GM18867 (cell line): ENCODE results near the gene MEGF10.

ENCODE experiments used
- ATAC-seq: cut with Tn5 transposase; IDR thresholded peaks from one replicate; pipeline ENCODE4 v1.9.1; 2021; ENCODE audit warnings: mild to moderate bottlenecking, moderate library complexity; ENCODE audit not compliant: unreplicated experiment

Gene MEGF10

GRCh38 chr5:127363403-127363802 lies 72.8 kb downstream of the MEGF10 start:
- no peak for ATAC-seq

DNA sequence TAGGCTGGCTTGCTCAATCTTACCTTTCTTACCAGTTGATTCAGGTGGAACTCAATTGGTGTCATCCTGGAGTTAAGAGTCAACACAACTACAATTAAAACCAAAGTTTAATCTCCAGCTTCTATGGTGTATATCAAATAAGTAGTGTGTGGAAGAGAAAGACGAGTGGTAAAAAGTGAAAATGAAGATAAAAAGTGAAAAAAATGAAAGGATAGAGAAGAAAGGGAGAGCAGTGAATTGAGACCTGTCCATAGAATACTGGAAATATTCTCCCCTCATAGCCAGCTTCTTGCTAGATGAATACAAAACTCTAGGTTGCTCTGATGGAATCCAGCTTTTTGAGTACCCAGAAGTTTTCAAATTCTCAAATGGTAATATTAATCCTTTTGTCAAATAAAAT lies 76.4 kb downstream of the MEGF10 start:
- no peak for ATAC-seq

DNA sequence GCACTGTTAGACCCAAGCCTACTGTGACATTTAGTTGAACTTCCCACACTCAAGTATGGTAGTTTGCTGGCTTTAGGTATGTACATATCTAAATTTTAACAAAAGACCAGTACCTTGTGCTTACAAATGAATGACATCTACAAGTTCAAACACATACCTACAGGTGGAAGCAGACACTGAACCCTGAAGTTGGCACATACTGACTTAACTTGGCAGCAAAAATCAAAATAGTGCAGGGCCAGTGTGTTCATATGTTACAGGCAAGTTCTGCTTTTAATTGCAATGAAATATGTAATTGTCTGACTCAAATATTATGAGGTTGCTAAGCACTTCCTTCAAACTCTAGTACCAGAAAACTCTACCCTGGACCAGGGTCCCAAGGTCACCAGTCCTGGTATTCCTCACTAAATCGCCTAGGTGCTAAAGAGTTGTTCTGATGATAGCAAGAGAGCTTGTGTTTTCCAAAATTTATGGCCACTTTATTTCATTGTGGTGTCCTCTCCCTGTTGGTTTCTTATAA lies 77.4 kb downstream of the MEGF10 start:
- no peak for ATAC-seq

DNA sequence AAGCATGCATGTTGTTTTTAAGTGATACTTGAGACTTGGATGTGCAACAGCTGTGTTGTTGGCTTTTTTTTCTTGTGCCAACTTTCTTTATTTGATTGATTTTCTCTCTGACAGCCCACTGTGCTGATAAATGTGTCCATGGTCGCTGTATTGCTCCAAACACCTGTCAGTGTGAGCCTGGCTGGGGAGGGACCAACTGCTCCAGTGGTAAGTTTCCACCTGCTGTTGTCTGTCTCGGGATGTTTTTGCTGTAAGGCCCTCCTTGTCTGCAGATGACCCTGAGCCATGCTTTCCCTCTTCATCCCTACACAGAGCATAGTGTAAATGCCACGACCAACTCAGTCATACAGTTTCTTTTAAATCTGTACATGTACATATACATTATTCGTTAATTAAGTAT lies 79.2 kb downstream of the MEGF10 start:
- ATAC-seq: no peak

GRCh38 chr5:127370631-127371030 lies 80.0 kb downstream of the MEGF10 start:
- no peak for ATAC-seq

DNA sequence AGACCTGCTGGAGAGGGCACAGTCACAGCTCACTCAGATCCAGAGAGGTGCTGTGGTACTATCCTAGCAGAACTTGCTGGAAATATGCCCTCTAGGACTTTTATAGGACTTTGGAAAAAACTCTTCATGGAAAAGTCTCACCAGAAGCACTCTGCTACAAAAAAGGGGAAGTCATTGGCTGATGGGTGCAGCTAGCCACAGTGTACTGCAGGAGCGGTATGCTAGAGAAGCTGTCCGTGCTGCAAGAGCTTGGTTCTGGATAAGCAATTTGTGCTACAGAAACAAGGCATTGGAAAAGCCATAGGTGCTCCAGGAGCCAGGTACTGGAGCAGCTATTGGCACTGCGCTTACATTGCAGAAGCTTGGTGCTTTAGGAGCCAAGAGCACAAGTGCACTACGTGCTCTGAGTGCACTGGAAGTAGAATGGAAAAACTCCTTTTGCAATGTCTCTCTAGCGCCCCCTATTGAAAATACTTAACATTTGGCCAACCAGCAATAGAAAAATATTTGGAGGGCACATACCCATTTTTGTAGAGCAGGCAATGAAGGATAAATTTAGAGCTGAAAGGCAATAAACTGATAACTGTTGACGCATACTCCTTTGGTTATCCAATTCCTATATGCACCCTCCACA lies 83.4 kb downstream of the MEGF10 start:
- ATAC-seq: no peak

GRCh38 chr5:127375124-127375523 lies 84.5 kb downstream of the MEGF10 start:
- no peak for ATAC-seq

DNA sequence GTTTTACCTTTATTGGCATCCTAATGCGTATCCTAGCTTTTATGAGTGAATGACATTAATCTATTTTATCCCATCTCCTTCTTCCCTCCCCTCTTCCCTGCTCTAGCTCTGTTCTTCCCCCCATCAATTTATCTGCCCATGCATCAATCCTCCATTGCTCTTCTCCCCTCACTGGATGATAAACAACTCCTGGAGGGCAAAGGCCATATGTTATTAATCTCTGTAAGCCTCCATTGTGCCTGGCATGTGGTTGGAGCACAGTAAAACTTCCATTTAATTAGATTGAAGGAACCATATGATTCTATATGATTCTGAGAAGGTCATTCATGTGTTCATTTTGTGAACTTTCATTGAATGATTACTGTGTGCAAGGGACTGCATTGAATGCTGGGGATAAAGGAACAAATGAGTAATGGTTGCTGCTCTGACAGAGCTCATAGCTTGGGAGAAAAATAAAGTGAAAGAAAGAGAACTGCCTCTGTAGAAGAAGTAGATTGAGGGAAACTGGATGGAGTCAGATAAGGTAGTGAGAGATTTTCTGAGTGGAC lies 85.0 kb downstream of the MEGF10 start:
- ATAC-seq: no peak

GRCh38 chr5:127377651-127378050 lies 87.1 kb downstream of the MEGF10 start:
- no peak for ATAC-seq

DNA sequence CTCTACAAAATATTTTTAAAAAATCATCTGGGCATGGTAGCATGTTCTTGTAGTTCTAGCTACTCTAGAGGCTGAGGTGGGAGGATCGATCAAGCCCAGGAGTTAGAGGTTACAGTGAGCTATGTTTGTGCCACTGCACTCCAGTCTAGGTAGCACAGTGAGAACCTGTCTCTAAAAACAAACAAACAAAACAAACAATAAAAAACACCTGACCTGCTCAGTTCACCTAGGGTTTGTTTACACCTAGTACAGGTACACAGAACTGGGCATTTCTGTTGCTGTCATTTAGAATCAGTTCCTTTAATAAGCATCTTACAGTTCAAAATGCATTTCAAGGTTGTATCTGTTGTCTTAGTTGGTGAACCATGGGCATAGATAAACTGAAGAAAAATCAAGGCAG lies 95.3 kb downstream of the MEGF10 start:
- ATAC-seq: no peak

DNA sequence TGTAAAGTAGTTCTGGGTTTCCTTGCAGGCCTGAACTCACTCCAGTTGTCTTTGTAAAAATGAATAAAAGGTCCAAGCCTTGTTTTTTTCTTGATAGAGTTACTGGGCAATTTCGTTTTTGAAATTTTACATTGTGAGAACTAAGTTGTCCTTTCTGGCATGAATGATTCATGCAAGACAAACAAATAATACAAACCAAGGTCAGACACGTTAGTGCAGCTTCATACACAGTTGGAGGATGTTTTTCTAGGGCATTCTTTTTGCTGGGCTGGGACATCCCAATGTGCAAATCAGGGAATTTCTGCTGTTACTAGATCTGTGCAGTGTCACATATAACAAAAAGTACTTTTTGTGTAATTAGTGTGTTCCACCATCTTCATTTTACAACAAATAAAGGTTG lies 96.0 kb downstream of the MEGF10 start:
- ATAC-seq: no peak

DNA sequence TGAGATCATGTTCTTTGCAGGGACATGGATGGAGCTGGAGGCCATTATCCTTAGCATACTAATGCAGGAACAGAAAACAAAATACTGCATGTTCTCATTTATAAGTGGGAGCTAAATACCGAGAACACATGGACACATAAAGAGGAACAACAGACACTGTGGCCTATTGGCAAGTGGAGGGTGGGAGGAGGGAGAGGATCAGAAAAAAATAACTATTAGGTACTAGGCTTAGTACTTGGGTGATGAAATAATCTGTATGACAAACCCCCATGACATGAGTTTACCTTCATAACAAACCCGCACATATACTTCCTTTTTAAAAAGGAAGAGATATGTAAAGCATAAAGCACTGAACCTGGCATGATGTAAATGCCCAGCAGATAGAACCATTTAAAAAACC lies 99.0 kb downstream of the MEGF10 start:
- ATAC-seq: no peak

- peak; percentile 73 for ATAC-seq
Measured at GRCh38 chr5:127392762-127393161, 102.2 kb downstream of the MEGF10 start.

DNA sequence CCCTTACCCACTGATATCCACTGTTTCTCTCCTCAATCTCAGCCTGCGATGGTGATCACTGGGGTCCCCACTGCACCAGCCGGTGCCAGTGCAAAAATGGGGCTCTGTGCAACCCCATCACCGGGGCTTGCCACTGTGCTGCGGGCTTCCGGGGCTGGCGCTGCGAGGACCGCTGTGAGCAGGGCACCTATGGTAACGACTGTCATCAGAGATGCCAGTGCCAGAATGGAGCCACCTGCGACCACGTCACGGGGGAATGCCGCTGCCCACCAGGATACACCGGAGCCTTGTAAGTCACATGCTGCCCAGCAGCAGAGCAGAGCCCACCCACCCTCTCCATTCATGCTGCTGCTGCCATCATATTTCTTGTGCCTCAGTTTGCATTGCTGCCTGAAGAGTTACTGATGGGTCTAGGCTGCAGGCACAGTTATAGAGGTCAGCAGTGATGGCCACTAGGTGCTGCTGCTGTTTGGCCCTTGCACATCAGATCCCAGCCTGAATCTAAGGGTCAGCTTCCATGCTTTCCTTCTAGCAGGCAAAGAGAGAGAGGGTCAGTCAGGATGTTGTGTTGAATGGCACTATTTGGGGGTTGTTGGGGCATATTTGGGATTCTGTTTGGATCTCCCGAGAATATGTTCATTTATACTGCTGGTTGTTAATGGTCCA lies 106.0 kb downstream of the MEGF10 start:
- no peak for ATAC-seq

- no peak for ATAC-seq
Measured at GRCh38 chr5:127398508-127398907, 107.9 kb downstream of the MEGF10 start.

DNA sequence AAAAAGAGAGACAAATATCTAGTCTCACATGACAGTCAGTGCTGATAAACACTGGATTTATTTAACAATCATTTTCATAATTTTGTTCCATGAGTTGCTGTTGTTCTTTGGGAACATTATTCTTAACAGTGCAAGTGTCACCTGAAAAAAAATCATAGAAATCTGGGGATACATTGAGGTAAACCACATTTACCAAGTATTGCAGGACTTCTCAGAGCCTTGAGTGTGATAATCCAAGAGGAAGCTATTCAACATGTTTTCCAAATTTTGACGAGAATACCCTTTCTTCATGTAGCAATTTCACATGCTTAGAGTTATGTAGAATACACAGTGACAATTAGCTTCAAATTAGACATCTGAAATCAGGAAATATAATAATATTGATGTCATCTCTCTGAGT lies 108.5 kb downstream of the MEGF10 start:
- ATAC-seq: no peak

- ATAC-seq: peak; percentile 46
Measured at GRCh38 chr5:127400539-127400938, 109.9 kb downstream of the MEGF10 start.

GRCh38 chr5:127400946-127401670 lies 110.5 kb downstream of the MEGF10 start:
- ATAC-seq: no peak

GRCh38 chr5:127402361-127402760 lies 111.8 kb downstream of the MEGF10 start:
- no peak for ATAC-seq

DNA sequence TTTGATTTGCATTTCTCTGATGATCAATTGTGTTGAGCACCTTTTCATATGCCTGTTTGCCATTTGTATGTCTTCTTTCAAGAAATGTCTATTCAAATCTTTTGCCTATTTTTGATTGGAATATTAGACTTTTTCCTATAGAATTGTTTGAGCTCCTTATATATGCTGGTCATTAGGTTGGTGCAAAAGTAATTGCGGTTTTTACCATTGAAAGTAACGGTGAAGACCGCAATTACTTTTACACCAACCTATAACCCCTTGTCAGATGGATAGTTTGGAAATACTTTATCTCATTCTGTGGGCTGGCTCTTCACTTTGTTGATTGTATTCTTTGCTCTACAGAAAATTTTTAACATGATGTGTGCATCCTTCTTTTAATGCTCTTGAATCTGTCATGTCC lies 113.6 kb downstream of the MEGF10 start:
- no peak for ATAC-seq

DNA sequence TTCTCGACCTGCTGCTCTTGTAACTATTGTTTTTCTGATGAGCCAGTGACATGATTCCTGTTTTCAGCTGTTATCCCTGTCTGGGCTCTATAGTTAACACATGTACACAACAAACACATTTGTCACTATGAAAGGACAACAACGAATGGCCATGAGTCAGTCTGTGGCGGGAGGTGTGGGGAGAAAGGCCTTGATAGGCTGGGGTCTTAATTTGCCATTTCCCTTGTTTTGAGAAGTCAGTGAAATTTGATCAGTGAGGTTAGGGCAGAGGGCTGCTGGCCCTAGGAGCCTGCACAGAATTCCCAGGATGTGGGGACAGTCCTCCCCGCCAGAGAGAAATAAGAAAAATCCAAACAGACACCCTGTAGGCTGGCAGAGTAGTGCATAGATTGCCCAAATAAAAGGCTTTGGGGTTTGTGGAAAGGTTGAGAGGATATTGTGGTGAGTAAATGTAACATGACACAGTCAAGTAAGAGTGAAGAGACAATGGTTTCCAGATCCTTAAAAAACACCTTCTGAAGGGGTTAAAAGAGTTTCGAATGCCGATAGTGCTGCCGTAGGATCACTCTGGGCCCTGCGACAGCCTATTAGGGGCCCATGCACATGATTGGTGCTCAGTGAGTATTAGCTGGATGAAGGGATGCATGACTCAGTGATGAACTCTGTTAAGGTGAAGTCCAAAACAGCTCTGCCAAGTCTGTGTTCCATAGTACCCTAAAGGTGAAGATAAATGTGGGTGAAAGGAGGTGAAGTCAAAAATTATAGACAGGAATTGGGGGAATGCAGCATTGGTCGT lies 115.9 kb downstream of the MEGF10 start:
- ATAC-seq: no peak
